Mucosa of stomach (tissue), 1 donor: ENCODE results near the gene CHIT1.

Experiments used
- H3K27me3 ChIP-seq: one replicate; pipeline ENCODE4 v1.7.0; 2013; ENCODE audit warnings: mild to moderate bottlenecking, low read length; ENCODE audit not compliant: control insufficient read depth, insufficient read depth
- H3K36me3 ChIP-seq: one replicate; pipeline ENCODE4 v1.7.0; 2013; ENCODE audit warnings: low read length; ENCODE audit not compliant: control insufficient read depth, insufficient read depth
- H3K4me1 ChIP-seq: one replicate; pipeline ENCODE4 v1.7.0; 2013; ENCODE audit warnings: mild to moderate bottlenecking, low read length; ENCODE audit not compliant: control insufficient read depth, insufficient read depth
- H3K4me3 ChIP-seq: one replicate; pipeline ENCODE4 v1.7.0; 2013; ENCODE audit warnings: low read length
- H3K9ac ChIP-seq: one replicate; pipeline ENCODE4 v1.7.0; 2013; ENCODE audit warnings: mild to moderate bottlenecking, low read length, moderate library complexity
- H3K9me3 ChIP-seq: one replicate; pipeline ENCODE4 v1.7.0; 2013; ENCODE audit warnings: mild to moderate bottlenecking, low read length, moderate library complexity; ENCODE audit not compliant: control insufficient read depth
- donor health status: Pancreatic carcinoma.

The CHIT1 gene

GRCh38 chr1:203182387-203182953 is 47.0 kb downstream of the CHIT1 start:
- Histone ChIP-seq H3K27me3 (peaks cover under 1% of the 10 kb centered on the region), H3K36me3 (no peaks in the 10 kb centered on the region), H3K9me3 (no peaks in the 10 kb centered on the region), H3K4me3 (no peak overlapping the region), H3K9ac (no peak overlapping the region), H3K4me1 (no peaks in the 10 kb centered on the region)

GRCh38 chr1:203181586-203182386 is 47.7 kb downstream of the CHIT1 start:
- Histone ChIP-seq H3K27me3 (peaks cover 4% of the 10 kb centered on the region), H3K9ac (no peak overlapping the region), H3K9me3 (no peaks in the 10 kb centered on the region), H3K4me1 (no peaks in the 10 kb centered on the region), H3K4me3 (no peak overlapping the region), H3K36me3 (no peaks in the 10 kb centered on the region)

GRCh38 chr1:203180611-203181330 is 48.7 kb downstream of the CHIT1 start:
- no peaks in the 10 kb centered on the region for H3K36me3 ChIP-seq
- H3K4me1 ChIP-seq, result peaks cover 3% of the 10 kb centered on the region
- no peaks in the 10 kb centered on the region for H3K9me3 ChIP-seq
- peaks cover 4% of the 10 kb centered on the region for H3K27me3 ChIP-seq
- no peak overlapping the region for H3K9ac ChIP-seq
- H3K4me3 ChIP-seq, result no peak overlapping the region

- Histone ChIP-seq H3K4me3 (no peak overlapping the region), H3K9ac (no peak overlapping the region), H3K9me3 (no peaks in the 10 kb centered on the region), H3K27me3 (peaks cover 4% of the 10 kb centered on the region), H3K36me3 (no peaks in the 10 kb centered on the region), H3K4me1 (peaks cover 3% of the 10 kb centered on the region)
Observed at GRCh38 chr1:203179667-203180005, 49.8 kb downstream of the CHIT1 start.

- Histone ChIP-seq H3K4me1 (peaks cover 3% of the 10 kb centered on the region), H3K27me3 (peaks cover 4% of the 10 kb centered on the region), H3K36me3 (no peaks in the 10 kb centered on the region), H3K9me3 (no peaks in the 10 kb centered on the region), H3K4me3 (no peak overlapping the region), H3K9ac (no peak overlapping the region)
Observed at GRCh38 chr1:203178821-203179666, 50.4 kb downstream of the CHIT1 start.

- no peak overlapping the region for H3K4me3 ChIP-seq
- H3K4me1 ChIP-seq, result peaks cover 3% of the 10 kb centered on the region
- H3K9ac ChIP-seq, result no peak overlapping the region
- H3K36me3 ChIP-seq, result no peaks in the 10 kb centered on the region
- no peaks in the 10 kb centered on the region for H3K9me3 ChIP-seq
- H3K27me3 ChIP-seq, result peaks cover 4% of the 10 kb centered on the region
Observed at GRCh38 chr1:203178083-203178482, 51.4 kb downstream of the CHIT1 start.

GRCh38 chr1:203177470-203178039 is 51.9 kb downstream of the CHIT1 start:
- Histone ChIP-seq H3K9ac (no peak overlapping the region), H3K9me3 (no peaks in the 10 kb centered on the region), H3K36me3 (no peaks in the 10 kb centered on the region), H3K4me1 (peaks cover 3% of the 10 kb centered on the region), H3K27me3 (peaks cover 4% of the 10 kb centered on the region), H3K4me3 (no peak overlapping the region)

GRCh38 chr1:203177036-203177405 is 52.5 kb downstream of the CHIT1 start:
- Histone ChIP-seq H3K36me3 (no peaks in the 10 kb centered on the region), H3K9ac (no peak overlapping the region), H3K4me1 (peaks cover 3% of the 10 kb centered on the region), H3K9me3 (no peaks in the 10 kb centered on the region), H3K27me3 (peaks cover 4% of the 10 kb centered on the region), H3K4me3 (no peak overlapping the region)

- Histone ChIP-seq H3K9ac (no peak overlapping the region), H3K27me3 (peaks cover 4% of the 10 kb centered on the region), H3K36me3 (no peaks in the 10 kb centered on the region), H3K4me1 (peaks cover 3% of the 10 kb centered on the region), H3K9me3 (no peaks in the 10 kb centered on the region), H3K4me3 (no peak overlapping the region)
Observed at GRCh38 chr1:203176273-203177035, 53.0 kb downstream of the CHIT1 start.

- H3K36me3 ChIP-seq, result no peaks in the 10 kb centered on the region
- no peak overlapping the region for H3K4me3 ChIP-seq
- no peaks in the 10 kb centered on the region for H3K9me3 ChIP-seq
- no peak overlapping the region for H3K9ac ChIP-seq
- H3K27me3 ChIP-seq, result peaks cover 4% of the 10 kb centered on the region
- H3K4me1 ChIP-seq, result peaks cover 3% of the 10 kb centered on the region
Observed at GRCh38 chr1:203175827-203176241, 53.6 kb downstream of the CHIT1 start.

GRCh38 chr1:203175237-203175826 is 54.1 kb downstream of the CHIT1 start, which contains the start of gene MYBPH:
Gene MYBPH, minus strand, starts transcription at chr1:203175826. Its CDS starts 71 bp downstream, at chr1:203175755.
- H3K27me3 ChIP-seq, result peaks cover 4% of the 10 kb centered on the region
- peaks cover 3% of the 10 kb centered on the region for H3K4me1 ChIP-seq
- H3K9ac ChIP-seq, result no peak within 1 kb of the TSS
- H3K9me3 ChIP-seq, result no peaks in the 10 kb centered on the region
- no peaks in the 10 kb centered on the region for H3K36me3 ChIP-seq
- H3K4me3 ChIP-seq, result no peak within 1 kb of the TSS
